ENCODE results near the gene TMEM186. TPM values are rescaled to one million over a fixed set of nuclear protein-coding genes. Genes with fewer than 3 reads are reported as not detected.
A peak's percentile ranks its signal among the peaks of the same experiment; 100 is the strongest.

TMEM186 gene
- total RNA-seq, 4 donors from 2014 or later: 7.2 to 11.3 (median 8.9) TPM

DNA sequence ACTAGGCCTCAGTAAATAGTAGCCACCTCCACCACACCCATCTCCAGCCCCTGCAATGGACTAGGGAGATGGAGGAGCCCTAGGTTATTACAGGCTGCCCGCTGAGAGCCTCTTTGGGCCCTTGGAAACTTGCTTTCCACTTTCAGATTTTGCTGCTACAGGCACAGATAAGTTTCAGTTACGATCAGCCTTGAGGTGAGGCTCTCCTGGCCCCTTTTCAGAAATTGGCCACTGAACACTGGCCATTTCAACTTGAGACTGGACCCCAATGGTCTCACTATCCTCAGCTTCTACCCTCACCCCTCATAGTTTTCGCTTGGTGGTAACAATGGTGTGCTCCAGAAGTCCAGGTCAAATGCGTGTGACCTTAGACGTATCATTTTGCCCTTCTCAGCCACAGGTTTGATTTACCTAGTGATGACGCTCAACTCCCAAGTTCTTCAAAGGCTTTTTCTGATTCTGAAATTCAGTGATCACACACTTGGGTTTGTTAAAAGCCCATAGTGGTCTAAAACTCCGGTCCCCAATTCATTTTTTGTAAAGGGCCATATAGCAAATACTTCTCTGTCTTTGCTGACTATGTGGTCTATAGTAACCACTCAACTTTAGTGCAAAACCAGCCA lies 1.2 kb upstream of the TMEM186 start:
- TF ChIP-seq EP300 (IDR thresholded peaks at IDR 0.05): no peak
- TF ChIP-seq, protein P1, sequence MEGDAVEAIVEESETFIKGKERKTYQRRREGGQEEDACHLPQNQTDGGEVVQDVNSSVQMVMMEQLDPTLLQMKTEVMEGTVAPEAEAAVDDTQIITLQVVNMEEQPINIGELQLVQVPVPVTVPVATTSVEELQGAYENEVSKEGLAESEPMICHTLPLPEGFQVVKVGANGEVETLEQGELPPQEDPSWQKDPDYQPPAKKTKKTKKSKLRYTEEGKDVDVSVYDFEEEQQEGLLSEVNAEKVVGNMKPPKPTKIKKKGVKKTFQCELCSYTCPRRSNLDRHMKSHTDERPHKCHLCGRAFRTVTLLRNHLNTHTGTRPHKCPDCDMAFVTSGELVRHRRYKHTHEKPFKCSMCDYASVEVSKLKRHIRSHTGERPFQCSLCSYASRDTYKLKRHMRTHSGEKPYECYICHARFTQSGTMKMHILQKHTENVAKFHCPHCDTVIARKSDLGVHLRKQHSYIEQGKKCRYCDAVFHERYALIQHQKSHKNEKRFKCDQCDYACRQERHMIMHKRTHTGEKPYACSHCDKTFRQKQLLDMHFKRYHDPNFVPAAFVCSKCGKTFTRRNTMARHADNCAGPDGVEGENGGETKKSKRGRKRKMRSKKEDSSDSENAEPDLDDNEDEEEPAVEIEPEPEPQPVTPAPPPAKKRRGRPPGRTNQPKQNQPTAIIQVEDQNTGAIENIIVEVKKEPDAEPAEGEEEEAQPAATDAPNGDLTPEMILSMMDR (IDR thresholded peaks at IDR 0.05): no peak
- TF ChIP-seq POLR2A (IDR thresholded peaks at IDR 0.05): no peak
- no peak for TF ChIP-seq POLR2AphosphoS5 (IDR thresholded peaks at IDR 0.05)
- WGBS, 2 donors (ENCODE audit: low coverage in 1 of 2): 61 to 70% methylated on average over 6 to 7 of the region's 7 CpGs
- ATAC-seq: no peak

GRCh38 chr16:8798174-8798527 lies 712 bp upstream of the TMEM186 start:
- WGBS, 2 donors (ENCODE audit: low coverage in 1 of 2): 0% methylated on average over 6 of the region's 6 CpGs
- H3K4me1 ChIP-seq: peaks cover 0 to 57% (median 29%) of the 10 kb centered on the region in 3 donors
- no peaks in the 10 kb centered on the region for H3K9me3 ChIP-seq
- peaks cover 0 to 39% of the 10 kb centered on the region in 2 donors for H3K36me3 ChIP-seq
- H3K27me3 ChIP-seq: no peaks in the 10 kb centered on the region
- H3K27ac ChIP-seq: peak overlapping the region; percentile 27 to 86 (median 81)
- TF ChIP-seq POLR2AphosphoS5 (IDR thresholded peaks at IDR 0.05): no peak
- TF ChIP-seq, protein P1 (IDR thresholded peaks at IDR 0.05): no peak
- no peak for TF ChIP-seq EP300 (IDR thresholded peaks at IDR 0.05)
- no peak for TF ChIP-seq POLR2A (IDR thresholded peaks at IDR 0.05)
- H3K4me3 ChIP-seq: peak overlapping the region; percentile 75 to 89
- no peak for ATAC-seq

More for the DNA sequence above, 1.2 kb upstream of the TMEM186 start:
- Histone ChIP-seq H3K4me1 (peaks cover 0 to 57% (median 29%) of the 10 kb centered on the region in 3 donors), H3K27ac (peak overlapping the region in 2 of 4 donors; percentile 80 to 86), H3K36me3 (peaks cover 0 to 44% of the 10 kb centered on the region in 2 donors), H3K4me3 (peak overlapping the region; percentile 75 to 89), H3K9me3 (no peaks in the 10 kb centered on the region), H3K27me3 (no peaks in the 10 kb centered on the region)

- TF ChIP-seq EP300 (IDR thresholded peaks at IDR 0.05) (no peak), POLR2A (IDR thresholded peaks at IDR 0.05) (no peak), POLR2AphosphoS5 (IDR thresholded peaks at IDR 0.05) (no peak)
- TF ChIP-seq, protein P1 (IDR thresholded peaks at IDR 0.05): no peak
- H3K36me3 ChIP-seq: peaks cover 0 to 31% of the 10 kb centered on the region in 2 donors
- H3K27ac ChIP-seq: peak overlapping the region; percentile 47 to 86 (median 81)
- peak; percentile 0 for ATAC-seq
- peaks cover 0 to 57% (median 29%) of the 10 kb centered on the region in 3 donors for H3K4me1 ChIP-seq
- peak overlapping the region; percentile 75 to 89 for H3K4me3 ChIP-seq
- WGBS, 2 donors (ENCODE audit: low coverage in 1 of 2): 13 to 40% methylated on average over 8 to 14 of the region's 14 CpGs
- no peaks in the 10 kb centered on the region for H3K27me3 ChIP-seq
- no peaks in the 10 kb centered on the region for H3K9me3 ChIP-seq
These were observed 723 bp downstream of the TMEM186 start for GRCh38 chr16:8796469-8797363.

GRCh38 chr16:8795818-8796217 lies 1.6 kb downstream of the TMEM186 start:
- no peak overlapping the region for H3K27ac ChIP-seq
- H3K36me3 ChIP-seq: peaks cover 0 to 22% of the 10 kb centered on the region in 2 donors
- H3K9me3 ChIP-seq: no peaks in the 10 kb centered on the region
- TF ChIP-seq POLR2AphosphoS5 (IDR thresholded peaks at IDR 0.05) (no peak), EP300 (IDR thresholded peaks at IDR 0.05) (no peak), POLR2A (IDR thresholded peaks at IDR 0.05) (no peak)
- TF ChIP-seq, protein P1 (IDR thresholded peaks at IDR 0.05): no peak
- H3K4me3 ChIP-seq: no peak overlapping the region
- peaks cover 0 to 51% (median 29%) of the 10 kb centered on the region in 3 donors for H3K4me1 ChIP-seq
- 94 to 100% methylated on average over 8 to 10 of the region's 10 CpGs for WGBS, 2 donors (ENCODE audit: low coverage in 1 of 2)
- no peak for ATAC-seq
- no peaks in the 10 kb centered on the region for H3K27me3 ChIP-seq

Data from gastroesophageal sphincter (tissue), 4 donors.